ENCODE data around the gene ASPDH. TPM values are rescaled to one million over a fixed set of nuclear protein-coding genes. Genes with fewer than 3 reads are reported as not detected.

The ASPDH gene
- total and polyA plus RNA-seq, 2 of the 13 experiments (the other 11 are each of a cell fraction or from before 2014, with no cell fraction given), result 2.2 to 3.3 TPM

DNA sequence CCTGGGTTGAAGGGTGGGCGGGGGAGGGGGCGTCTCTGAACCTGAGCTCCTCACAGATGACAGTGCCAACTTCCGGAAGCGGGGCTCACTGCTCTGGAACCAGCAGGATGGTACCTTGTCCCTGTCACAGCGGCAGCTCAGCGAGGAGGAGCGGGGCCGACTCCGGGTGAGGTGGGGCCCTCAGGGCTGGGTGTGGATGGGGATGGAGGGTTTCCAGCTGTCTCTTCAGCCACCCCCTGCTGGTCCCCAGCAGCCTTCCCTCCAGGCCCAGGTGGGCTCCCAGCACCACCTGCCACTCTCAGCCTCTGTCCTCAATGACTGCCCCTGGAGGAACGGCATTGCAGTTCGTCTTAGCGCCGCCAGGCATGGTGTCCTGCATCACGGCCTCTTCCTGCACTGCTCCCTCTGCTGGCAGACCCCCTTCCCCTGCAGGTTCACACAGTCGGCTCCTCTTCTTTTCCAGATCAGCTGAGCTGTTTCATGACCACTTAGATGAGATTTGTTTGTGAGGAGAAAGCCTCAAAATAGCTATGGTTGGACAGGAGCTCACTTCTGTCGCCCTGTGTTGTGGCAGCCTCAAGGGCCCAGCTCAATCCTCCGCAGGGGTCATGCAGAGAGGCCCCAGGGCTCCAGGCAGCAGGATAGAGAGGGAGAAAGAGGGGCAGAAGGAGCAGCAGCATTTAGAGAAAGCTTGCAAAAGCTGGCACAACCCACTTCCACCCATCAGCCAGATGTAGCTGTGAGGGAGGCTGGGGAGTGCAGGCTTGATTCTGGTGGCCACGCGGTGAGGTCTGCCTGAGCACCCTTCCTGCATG lies 34.6 kb downstream of the ASPDH start (continued):
- TF ChIP-seq ERF (CRISPR knock-in tag; IDR thresholded peaks at IDR 0.05) (0 out of 2 replicates have a peak, but pooled peaks have one; percentile 54), BHLHE40 (IDR thresholded peaks at IDR 0.05; ENCODE audit: low read length) (no peak), ZBTB20 (CRISPR knock-in tag; IDR thresholded peaks at IDR 0.05; ENCODE audit: borderline replicate concordance, low read depth) (no peak), SP1 (IDR thresholded peaks at IDR 0.05) (no peak), SP1 (CRISPR knock-in tag; IDR thresholded peaks at IDR 0.05) (0 out of 2 replicates have a peak, but pooled peaks have one; percentile 19), GABPB1 (CRISPR knock-in tag; IDR thresholded peaks at IDR 0.05) (peak; percentile 39; the same call in 1 of the 2 replicates), THAP11 (CRISPR knock-in tag; IDR thresholded peaks at IDR 0.05) (peak; percentile 52; the same call in 1 of the 2 replicates), CBX2 (IDR thresholded peaks at IDR 0.05; ENCODE audit: low read depth, low read length) (no peak), CBX2 (CRISPR knock-in tag; IDR thresholded peaks at IDR 0.05; ENCODE audit: low read depth) (no peak), ZNF205 (CRISPR knock-in tag; IDR thresholded peaks at IDR 0.05) (no peak), ZNF235 (CRISPR knock-in tag; IDR thresholded peaks at IDR 0.05; ENCODE audit: borderline replicate concordance) (no peak), NAIF1 (CRISPR knock-in tag; IDR thresholded peaks at IDR 0.05; ENCODE audit: borderline replicate concordance) (no peak), ZKSCAN8 (CRISPR knock-in tag; IDR thresholded peaks at IDR 0.05; ENCODE audit: borderline replicate concordance) (no peak), RAD21 (CRISPR knock-in tag; IDR thresholded peaks at IDR 0.05) (peak; percentile 88), FOXK2 (IDR thresholded peaks at IDR 0.05) (no peak), CTCF (CRISPR knock-in tag; IDR thresholded peaks at IDR 0.05) (peak; percentile 92)
- TF ChIP-seq, protein P1, sequence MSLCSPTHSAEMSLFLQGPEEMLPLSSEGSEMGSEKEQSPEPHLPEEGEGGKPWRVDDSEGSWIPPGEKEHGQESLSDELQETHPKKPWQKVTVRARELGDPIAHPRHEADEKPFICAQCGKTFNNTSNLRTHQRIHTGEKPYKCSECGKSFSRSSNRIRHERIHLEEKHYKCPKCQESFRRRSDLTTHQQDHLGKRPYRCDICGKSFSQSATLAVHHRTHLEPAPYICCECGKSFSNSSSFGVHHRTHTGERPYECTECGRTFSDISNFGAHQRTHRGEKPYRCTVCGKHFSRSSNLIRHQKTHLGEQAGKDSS (CRISPR knock-in tag; IDR thresholded peaks at IDR 0.05; ENCODE audit: borderline replicate concordance, low read depth), result peak; percentile 49; the same call in 1 of the 2 replicates
- TF ChIP-seq, protein P2, sequence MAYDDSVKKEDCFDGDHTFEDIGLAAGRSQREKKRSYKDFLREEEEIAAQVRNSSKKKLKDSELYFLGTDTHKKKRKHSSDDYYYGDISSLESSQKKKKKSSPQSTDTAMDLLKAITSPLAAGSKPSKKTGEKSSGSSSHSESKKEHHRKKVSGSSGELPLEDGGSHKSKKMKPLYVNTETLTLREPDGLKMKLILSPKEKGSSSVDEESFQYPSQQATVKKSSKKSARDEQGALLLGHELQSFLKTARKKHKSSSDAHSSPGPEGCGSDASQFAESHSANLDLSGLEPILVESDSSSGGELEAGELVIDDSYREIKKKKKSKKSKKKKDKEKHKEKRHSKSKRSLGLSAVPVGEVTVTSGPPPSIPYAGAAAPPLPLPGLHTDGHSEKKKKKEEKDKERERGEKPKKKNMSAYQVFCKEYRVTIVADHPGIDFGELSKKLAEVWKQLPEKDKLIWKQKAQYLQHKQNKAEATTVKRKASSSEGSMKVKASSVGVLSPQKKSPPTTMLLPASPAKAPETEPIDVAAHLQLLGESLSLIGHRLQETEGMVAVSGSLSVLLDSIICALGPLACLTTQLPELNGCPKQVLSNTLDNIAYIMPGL (CRISPR knock-in tag; IDR thresholded peaks at IDR 0.05; ENCODE audit: borderline replicate concordance in 1 of 2, low read depth in 1 of 2), result peak; percentile 76 to 84; a peak in 2 of 4 replicates
- TF ChIP-seq, protein P3, sequence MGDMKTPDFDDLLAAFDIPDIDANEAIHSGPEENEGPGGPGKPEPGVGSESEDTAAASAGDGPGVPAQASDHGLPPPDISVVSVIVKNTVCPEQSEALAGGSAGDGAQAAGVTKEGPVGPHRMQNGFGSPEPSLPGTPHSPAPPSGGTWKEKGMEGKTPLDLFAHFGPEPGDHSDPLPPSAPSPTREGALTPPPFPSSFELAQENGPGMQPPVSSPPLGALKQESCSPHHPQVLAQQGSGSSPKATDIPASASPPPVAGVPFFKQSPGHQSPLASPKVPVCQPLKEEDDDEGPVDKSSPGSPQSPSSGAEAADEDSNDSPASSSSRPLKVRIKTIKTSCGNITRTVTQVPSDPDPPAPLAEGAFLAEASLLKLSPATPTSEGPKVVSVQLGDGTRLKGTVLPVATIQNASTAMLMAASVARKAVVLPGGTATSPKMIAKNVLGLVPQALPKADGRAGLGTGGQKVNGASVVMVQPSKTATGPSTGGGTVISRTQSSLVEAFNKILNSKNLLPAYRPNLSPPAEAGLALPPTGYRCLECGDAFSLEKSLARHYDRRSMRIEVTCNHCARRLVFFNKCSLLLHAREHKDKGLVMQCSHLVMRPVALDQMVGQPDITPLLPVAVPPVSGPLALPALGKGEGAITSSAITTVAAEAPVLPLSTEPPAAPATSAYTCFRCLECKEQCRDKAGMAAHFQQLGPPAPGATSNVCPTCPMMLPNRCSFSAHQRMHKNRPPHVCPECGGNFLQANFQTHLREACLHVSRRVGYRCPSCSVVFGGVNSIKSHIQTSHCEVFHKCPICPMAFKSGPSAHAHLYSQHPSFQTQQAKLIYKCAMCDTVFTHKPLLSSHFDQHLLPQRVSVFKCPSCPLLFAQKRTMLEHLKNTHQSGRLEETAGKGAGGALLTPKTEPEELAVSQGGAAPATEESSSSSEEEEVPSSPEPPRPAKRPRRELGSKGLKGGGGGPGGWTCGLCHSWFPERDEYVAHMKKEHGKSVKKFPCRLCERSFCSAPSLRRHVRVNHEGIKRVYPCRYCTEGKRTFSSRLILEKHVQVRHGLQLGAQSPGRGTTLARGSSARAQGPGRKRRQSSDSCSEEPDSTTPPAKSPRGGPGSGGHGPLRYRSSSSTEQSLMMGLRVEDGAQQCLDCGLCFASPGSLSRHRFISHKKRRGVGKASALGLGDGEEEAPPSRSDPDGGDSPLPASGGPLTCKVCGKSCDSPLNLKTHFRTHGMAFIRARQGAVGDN (CRISPR knock-in tag; IDR thresholded peaks at IDR 0.05), result peak; percentile 38; the same call in 1 of the 2 replicates
